HG03575 (cell line): Measurements from ENCODE around the gene GNL3.
"Not testable (repeated sequence)": the region's sequence is repeated elsewhere in the genome, so short reads cannot be mapped to it uniquely, and the experiment has no call there.

Experiments
- ATAC-seq: cut with Tn5 transposase; IDR thresholded peaks from one replicate; pipeline ENCODE4 v1.9.1; 2021; ENCODE audit not compliant: unreplicated experiment, insufficient number of reproducible peaks, low FRiP score; ENCODE audit errors: extremely low read depth

The GNL3 gene

DNA sequence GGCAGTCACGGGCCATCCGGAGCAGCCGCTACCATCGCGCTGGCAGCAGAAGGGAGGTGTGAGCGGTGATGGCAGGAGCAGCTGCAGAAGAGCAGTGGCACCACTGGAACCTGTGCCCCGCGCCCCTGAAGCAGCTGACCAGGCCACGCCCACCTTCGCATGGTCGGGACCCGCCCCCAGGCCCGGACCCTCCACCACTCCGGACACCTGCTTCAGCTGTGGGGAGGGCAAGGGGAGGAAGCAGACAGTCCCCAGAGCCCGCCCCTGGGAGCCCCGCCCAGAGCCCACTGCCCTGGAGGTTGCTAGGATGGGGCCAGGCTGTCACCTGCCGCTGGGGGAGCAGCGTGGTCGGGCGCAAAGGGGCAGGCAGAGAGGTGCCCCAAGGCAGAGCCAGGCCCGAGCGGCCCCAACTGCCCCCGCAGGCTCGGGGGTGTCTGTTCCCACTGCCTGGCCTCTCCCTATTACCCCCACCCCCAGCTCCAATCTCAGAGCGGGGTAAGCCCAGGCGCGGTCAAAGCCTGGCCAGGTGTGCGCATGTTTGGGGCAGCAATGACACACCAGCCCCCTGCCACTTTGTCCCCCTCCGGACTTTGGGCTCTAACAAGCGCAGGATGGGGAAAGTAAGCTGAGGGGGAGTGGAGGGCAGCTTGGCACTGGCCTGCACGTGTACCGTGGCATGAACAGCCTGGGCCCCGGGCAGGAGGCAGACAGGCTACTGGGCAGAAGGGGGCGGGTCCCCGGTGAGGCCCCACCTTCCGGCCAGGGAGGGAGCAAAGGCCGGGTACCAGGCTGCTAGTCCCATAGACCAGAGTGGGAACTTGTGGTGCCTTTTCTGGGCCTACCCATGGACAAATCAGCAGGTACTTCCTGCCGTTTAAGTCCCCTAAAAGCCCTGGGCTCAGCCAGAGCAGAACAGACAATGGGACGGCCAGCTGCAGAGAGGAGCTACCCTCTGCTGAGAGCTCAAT lies 28.8 kb downstream of the GNL3 start:
- no peak for ATAC-seq

DNA sequence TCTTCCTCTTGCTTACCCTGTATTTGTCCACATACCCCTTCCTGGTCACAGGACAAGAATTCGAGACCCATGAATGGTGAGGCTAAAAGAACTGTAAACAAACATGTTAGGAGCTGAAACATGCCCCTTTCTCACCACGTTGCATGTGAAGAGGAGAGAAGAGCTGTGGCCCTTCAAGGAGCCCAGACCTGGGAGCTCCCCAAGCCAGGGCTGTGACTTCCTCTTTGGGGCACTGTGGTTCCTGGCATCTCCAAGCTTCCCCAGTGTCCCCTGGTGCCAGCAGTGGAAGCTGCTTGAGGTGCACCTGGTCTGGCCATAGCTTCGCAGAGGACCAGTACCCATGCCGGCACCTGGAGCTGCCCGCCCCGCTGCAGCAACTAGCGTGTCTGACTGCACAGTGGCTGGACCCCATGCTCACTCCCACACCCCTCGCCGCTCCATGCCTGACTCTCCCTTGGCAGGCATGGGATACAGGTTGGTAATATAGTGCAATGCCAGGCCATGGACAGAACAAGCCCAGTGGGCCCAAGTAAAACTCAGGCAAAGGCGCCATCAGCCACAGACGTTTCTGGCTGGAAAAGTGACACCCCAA lies 30.0 kb downstream of the GNL3 start:
- no peak for ATAC-seq

DNA sequence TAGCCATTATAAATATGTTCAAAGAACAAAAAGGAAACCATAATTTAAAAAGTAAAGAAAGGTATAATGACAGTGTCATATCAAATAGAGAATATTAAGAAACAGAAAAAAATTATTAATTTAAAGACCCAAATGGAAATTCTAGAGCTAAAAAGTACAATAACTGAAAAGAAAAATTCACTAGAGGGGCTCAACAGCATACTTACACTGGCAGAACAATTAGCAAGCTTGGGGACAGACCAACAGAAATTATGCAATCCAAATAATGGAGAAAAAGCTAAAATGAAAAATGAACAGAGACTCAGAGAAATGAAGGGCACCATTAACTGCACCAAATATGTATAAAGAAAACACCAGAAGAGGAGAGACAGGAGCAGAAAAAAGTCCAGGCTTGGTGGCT lies 33.8 kb downstream of the GNL3 start:
- no peak for ATAC-seq

- no peak for ATAC-seq
Observed at GRCh38 chr3:52721002-52721729, 35.3 kb downstream of the GNL3 start.

DNA sequence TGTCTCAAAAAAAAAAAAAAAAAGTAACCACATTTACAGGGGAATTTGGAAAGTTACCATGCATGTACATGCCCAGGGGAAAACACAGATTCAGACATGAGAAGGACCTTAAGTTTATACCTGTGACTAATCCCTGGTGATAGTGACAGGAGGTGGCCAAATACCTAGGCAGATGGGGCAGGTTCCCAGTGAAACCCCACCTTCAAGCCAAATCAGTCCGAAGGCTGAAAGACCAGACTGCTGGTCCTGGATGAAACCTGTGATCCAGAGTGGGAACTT lies 35.8 kb downstream of the GNL3 start:
- no peak for ATAC-seq

- ATAC-seq, result no peak
Observed at GRCh38 chr3:52722491-52722890, 36.7 kb downstream of the GNL3 start.

DNA sequence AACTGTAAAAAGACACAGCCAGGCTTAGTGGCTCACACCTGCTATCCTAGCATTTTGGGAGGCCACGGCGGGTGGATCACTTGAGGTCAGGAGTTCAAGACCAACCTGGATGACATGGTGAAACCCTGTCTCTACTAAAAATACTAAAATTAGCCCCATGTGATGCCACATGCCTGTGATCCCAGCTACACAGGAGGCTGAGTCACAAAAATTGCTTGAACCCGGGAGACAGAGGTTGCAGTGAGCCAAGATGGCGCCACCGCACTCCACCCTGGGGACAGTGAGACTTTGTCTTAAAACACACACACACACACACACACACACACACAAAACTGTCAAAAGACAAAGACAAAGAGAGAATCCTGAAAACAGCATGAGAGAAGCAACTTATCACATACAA lies 38.1 kb downstream of the GNL3 start:
- no peak for ATAC-seq

GRCh38 chr3:52724511-52724910 lies 38.7 kb downstream of the GNL3 start:
- no peak for ATAC-seq

DNA sequence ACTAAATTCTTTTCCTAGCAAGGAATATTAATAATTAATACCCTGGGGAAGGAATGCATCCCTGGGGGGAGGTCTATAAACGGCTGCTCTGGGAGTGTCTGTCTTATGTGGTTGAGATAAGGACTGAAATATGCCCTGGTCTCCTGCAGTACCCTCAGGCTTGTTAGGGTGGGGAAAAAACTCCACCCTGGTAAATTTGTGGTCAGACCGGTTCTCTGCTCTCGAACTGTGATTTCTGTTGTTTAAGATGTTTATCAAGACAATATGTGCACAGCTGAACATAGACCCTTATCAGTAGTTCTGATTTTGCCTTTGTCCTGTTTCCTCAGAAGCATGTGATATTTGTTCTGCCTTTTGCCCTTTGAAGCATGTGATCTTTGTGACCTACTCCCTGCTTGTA lies 42.9 kb downstream of the GNL3 start:
- ATAC-seq, result not testable (repeated sequence)

GRCh38 chr3:52730681-52731080 lies 44.8 kb downstream of the GNL3 start:
- no peak for ATAC-seq

DNA sequence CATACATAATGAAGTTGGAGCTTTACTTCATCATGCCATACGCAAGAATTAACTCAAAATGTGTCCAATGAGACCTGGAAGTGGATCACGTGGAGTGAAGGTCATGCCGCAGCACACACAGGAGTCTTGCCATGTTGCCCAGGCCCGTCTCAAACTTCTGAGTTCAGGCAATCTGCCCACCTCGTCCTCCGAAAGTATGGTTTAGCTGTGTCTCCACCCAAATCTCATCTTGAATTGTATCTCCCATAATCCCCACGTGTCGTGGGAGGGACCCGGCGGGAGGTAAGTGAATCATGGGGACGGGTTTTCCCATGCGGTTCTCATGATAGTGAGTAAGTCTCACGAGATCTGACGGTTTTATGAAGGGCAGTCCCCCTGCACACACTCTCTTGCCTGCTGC lies 45.8 kb downstream of the GNL3 start:
- no peak for ATAC-seq

- no peak for ATAC-seq
Observed at GRCh38 chr3:52733256-52733891, 47.5 kb downstream of the GNL3 start.

GRCh38 chr3:52739730-52740129 lies 53.9 kb downstream of the GNL3 start:
- ATAC-seq, result no peak

GRCh38 chr3:52742418-52743041 lies 56.7 kb downstream of the GNL3 start:
- no peak for ATAC-seq

GRCh38 chr3:52743152-52743551 lies 57.3 kb downstream of the GNL3 start:
- ATAC-seq, result no peak

DNA sequence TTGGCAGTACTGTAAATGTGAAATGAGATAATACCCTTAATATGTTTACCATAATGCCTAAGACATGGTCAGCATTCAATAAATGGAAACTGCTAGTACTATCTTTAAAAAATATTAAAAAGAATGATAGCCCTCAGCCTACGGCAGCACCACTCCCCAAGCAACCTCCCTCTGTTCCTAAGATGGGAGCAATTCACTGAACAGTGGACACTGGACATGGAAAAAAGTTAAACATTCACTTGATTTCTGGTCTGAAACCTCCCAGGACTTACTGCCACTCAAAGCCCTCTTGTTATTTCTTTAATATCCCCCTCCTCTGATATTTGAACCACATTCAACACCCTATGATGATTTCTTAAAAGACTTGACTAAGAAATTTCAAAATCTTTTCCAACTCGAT lies 57.9 kb downstream of the GNL3 start:
- ATAC-seq, result no peak
